ENCODE measurements around the gene ZNF280A.

DNA sequence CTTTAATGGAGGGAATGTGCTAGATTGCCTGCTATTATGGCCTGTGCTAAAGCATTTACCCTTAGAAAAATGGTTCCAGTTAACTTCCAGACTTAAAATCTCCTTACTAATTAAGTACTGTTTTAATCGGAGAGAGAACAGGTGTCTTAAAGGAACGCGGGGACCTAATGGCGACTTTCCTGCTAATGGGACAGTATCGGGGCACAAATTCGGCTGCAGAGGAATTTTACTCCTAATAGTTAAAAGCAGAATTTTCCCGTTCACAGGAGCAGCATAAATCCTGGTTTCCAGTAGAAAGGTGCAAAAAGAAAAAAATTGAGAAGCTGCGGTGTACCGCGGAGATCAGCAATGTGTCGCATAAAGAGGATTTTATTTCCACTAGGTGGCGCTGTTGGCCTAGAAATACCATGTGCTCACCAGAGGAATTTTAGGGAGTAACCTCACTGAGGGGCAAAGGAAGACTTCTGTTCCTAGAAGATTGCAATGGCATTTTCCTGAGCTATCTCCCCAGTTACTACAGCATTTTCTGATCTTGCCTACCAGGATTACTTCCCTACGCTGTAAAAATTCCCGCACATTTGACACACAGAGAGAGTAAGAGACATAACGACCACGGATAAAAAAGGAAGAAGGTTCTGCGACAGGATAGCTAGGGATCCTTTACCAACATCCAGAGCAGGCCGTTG lies 56.1 kb downstream of the ZNF280A start:
- no peak; the same call in 1 of the 2 replicates for TF ChIP-seq RFX5 (IDR thresholded peaks at IDR 0.05; ENCODE audit: low read depth, low read length)
- TF ChIP-seq ELF1 (tag; IDR thresholded peaks at IDR 0.05), result no peak
- TF ChIP-seq MYNN (IDR thresholded peaks at IDR 0.05), result no peak
- TF ChIP-seq MYNN (CRISPR knock-in tag; IDR thresholded peaks at IDR 0.05), result no peak
- TF ChIP-seq POLR2A (conservative IDR thresholded peaks at IDR 0.05), result no peak

Data from K562 (cell line).